Heart right ventricle (tissue), 16 donors: ENCODE results near the gene UBE4A. TPM values are rescaled to one million over a fixed set of nuclear protein-coding genes. Genes with fewer than 3 reads are reported as not detected.

Experiments
- ATAC-seq, 8 donors: fragments of 200-7000 bp; cut with Tn5 transposase; one replicate each; pipeline ENCODE4 v1.9.1; 2020; ENCODE audit warnings: mild to moderate bottlenecking in 8 of 8, moderate library complexity in 8 of 8, moderate number of reproducible peaks in 1 of 8
- DNase-seq, 2 donors: peaks; one replicate each; pipeline ENCODE4 v3.0.0-alpha.2; 2020
- H3K27ac ChIP-seq, 10 donors: fragments of 200-600 bp; sonication (generic) in 2 of 10; one replicate each; pipeline versions ENCODE4 v1.5.0 to v1.8.0; 2020 to 2022; ENCODE audit warnings: mild to moderate bottlenecking in 3 of 10
- H3K27me3 ChIP-seq, 7 donors: fragments of 200-600 bp; one replicate each; pipeline ENCODE4 v1.8.0; 2021 to 2022; ENCODE audit warnings: mild to moderate bottlenecking in 2 of 7
- H3K36me3 ChIP-seq, 9 donors: fragments of 200-600 bp; sonication (generic) in 1 of 9; one replicate each; pipeline versions ENCODE4 v1.5.0 to v1.8.0; 2020 to 2022; ENCODE audit warnings: mild to moderate bottlenecking in 2 of 9
- H3K4me1 ChIP-seq, 9 donors: fragments of 200-600 bp; sonication (generic) in 1 of 9; one replicate each; pipeline versions ENCODE4 v1.5.0 to v1.8.0; 2020 to 2022; ENCODE audit warnings: mild to moderate bottlenecking in 4 of 9
- H3K4me3 ChIP-seq, 10 donors: fragments of 200-600 bp; sonication (generic) in 2 of 10; one replicate each; pipeline versions ENCODE4 v1.5.0 to v1.8.0; 2020 to 2022; ENCODE audit warnings: mild to moderate bottlenecking in 7 of 10, moderate library complexity in 2 of 10
- H3K9me3 ChIP-seq, 11 donors: fragments of 200-600 bp in 10 of 11; sonication (generic) in 2 of 11; one replicate each; pipeline versions ENCODE4 v1.5.0 to v1.8.0; 2013 to 2022; ENCODE audit warnings: mild to moderate bottlenecking in 2 of 11, control low read depth in 1 of 11, moderate library complexity in 1 of 11
- CTCF ChIP-seq, 9 donors: fragments of 200-600 bp; sonication (generic) in 2 of 9; IDR thresholded peaks; one replicate each; pipeline versions ENCODE4 v1.5.0 to v1.8.0; 2021 to 2022; ENCODE audit warnings: antibody characterized with exemption in 9 of 9, mild to moderate bottlenecking in 5 of 9, moderate library complexity in 1 of 9
- WGBS, 2 donors: extraction: QIAGEN DNeasy Blood & Tissue Kit; methylation state at CpG; one replicate each; pipeline ENCODE4 v1.1.7; 2013; ENCODE audit warnings: inconsistent platforms in 1 of 2; 5-methylcytosine and 5-hydroxymethylcytosine counted together
- intact Hi-C, 10 donors: fragments of 100-400 bp; cut with DNase I; formaldehyde crosslinking; loops; one replicate each; pipeline versions ENCODE4 v1.11.1 to v1.14.2; 2022
- polyA plus RNA-seq, 2 donors: library from polyadenylated mRNA; stranded (reverse); fragments of 200-250 nt; gene quantifications; one replicate each; pipeline ENCODE4 v1.2.3, GENCODE V29; 2013
- total RNA-seq, 10 donors: library from RNA; stranded (reverse); fragmentation: NEBNext Ultra II Directional in 3 of 10; extraction: Animal tissue kit (Norgen Biotek cat#: 25700) in 3 of 10; gene quantifications; one replicate each; pipeline versions ENCODE4 v1.2.1 to v1.2.4, GENCODE V29; 2021 to 2023
- donor health status: Arrhythmogenic right ventricular cardiomyopathy.
- donor health status: ischemic (EF 13 %, LVEDD 7.1; RV severe dilation, severe dysfunction).
- donor health status: healthy with polysubstance abuse.
- donor health status: DM: no; HTN: yes; CAD: no.
- donor health status: DM: no; HTN: no; CAD: no.
- donor health status: ischemic (EF 25% LVEDD 6.9; RV normal size, moderate dysfunction).
- donor health status: ischemic (EF 25% LVEDD 5.7; RV mildly dilated, moderate dysfunction).
- donor health status: healthy.
- donor health status: DM: yes; HTN: yes; CAD: no.
- donor health status: Ischemic cardiomyopathy.
- donor health status: ischemic (EF 35%, LVEDD 5.7; RV mildly dilated, moderate dysfunction).
- donor health status: nonischemic (EF 11% LVEDD 7.7; RV severe dilation, severe dysfunction).
- donor health status: DM: yes; HTN: yes; CAD: no.
- donor health status: PGD.
- donor health status: ischemic (EF 29% LVEDD 5.4; RV normal size, mild dysfunction).
- donor health status: nonischemic (EF 23%, LVEDD 6.1; RV moderate dilation, normal function).

Gene UBE4A
- total and polyA plus RNA-seq, 12 donors = 12.7 to 46.4 (median 41.3) TPM

GRCh38 chr11:118427707-118428106 is 68.3 kb downstream of the UBE4A start:
- no peak for TF ChIP-seq CTCF (IDR thresholded peaks at IDR 0.05)
- DNase-seq (no peak), ATAC-seq (no peak)
- no peaks in the 10 kb centered on the region for H3K9me3 ChIP-seq
- H3K4me3 ChIP-seq = no peak overlapping the region
- no peak overlapping the region for H3K27ac ChIP-seq
- peaks cover 0 to 11% (median 0%) of the 10 kb centered on the region in 9 donors for H3K4me1 ChIP-seq
- H3K27me3 ChIP-seq = no peaks in the 10 kb centered on the region
- WGBS, 2 donors = 29 to 32% methylated on average over 1 of the region's 1 CpG
- intact Hi-C loops = no loop called here
- no peaks in the 10 kb centered on the region for H3K36me3 ChIP-seq

GRCh38 chr11:118430956-118431355 is 71.6 kb downstream of the UBE4A start:
- H3K27me3 ChIP-seq = no peaks in the 10 kb centered on the region
- no peak overlapping the region for H3K27ac ChIP-seq
- intact Hi-C loops = loop anchor here in 1 of 10 donors (10.0 kb wide), 1 partner anchor 54 kb away; no protein-coding TSS in a partner anchor
- 72 to 87% methylated on average over 2 of the region's 2 CpGs for WGBS, 2 donors
- H3K4me1 ChIP-seq = peaks cover 0 to 16% (median 10%) of the 10 kb centered on the region in 9 donors
- H3K9me3 ChIP-seq = no peaks in the 10 kb centered on the region
- ATAC-seq (no peak), DNase-seq (no peak)
- TF ChIP-seq CTCF (IDR thresholded peaks at IDR 0.05) = no peak
- H3K4me3 ChIP-seq = no peak overlapping the region
- H3K36me3 ChIP-seq = peaks cover 0 to under 1% (median 0%) of the 10 kb centered on the region in 9 donors

GRCh38 chr11:118434123-118434552 is 74.7 kb downstream of the UBE4A start:
- no peak overlapping the region for H3K27ac ChIP-seq
- ATAC-seq (no peak), DNase-seq (no peak)
- intact Hi-C loops = loop anchor here in 3 of 10 donors (2.0 to 10.0 kb wide), 3 partner anchors 31 to 55 kb away; no protein-coding TSS in a partner anchor
- no peaks in the 10 kb centered on the region for H3K27me3 ChIP-seq
- no peaks in the 10 kb centered on the region for H3K9me3 ChIP-seq
- peaks cover 4 to 34% (median 23%) of the 10 kb centered on the region in 9 donors for H3K4me1 ChIP-seq
- 9% methylated on average over 9 of the region's 9 CpGs for WGBS, 2 donors
- H3K4me3 ChIP-seq = peak overlapping the region in 9 of 10 donors; percentile 84 to 100 (median 98)
- TF ChIP-seq CTCF (IDR thresholded peaks at IDR 0.05) = no peak
- peaks cover 0 to 3% (median 0%) of the 10 kb centered on the region in 9 donors for H3K36me3 ChIP-seq

GRCh38 chr11:118434553-118435289 is 75.3 kb downstream of the UBE4A start:
- 0 to 1% methylated on average over 39 of the region's 39 CpGs for WGBS, 2 donors
- no peak for TF ChIP-seq CTCF (IDR thresholded peaks at IDR 0.05)
- H3K36me3 ChIP-seq = peaks cover 0 to 3% (median 0%) of the 10 kb centered on the region in 9 donors
- intact Hi-C loops = loop anchor here in 7 of 10 donors (2.0 to 10.0 kb wide), 5 partner anchors 32 to 54 kb away; partner anchors contain the start of gene ATP5MG (in 3 of the 7)
- no peaks in the 10 kb centered on the region for H3K9me3 ChIP-seq
- H3K27me3 ChIP-seq = no peaks in the 10 kb centered on the region
- peak overlapping the region in 9 of 10 donors; percentile 5 to 95 (median 93) for H3K27ac ChIP-seq
- peaks cover 4 to 40% (median 28%) of the 10 kb centered on the region in 9 donors for H3K4me1 ChIP-seq
- peak overlapping the region; percentile 47 to 100 (median 97) for H3K4me3 ChIP-seq
- DNase-seq (peak; percentile 17 to 34), ATAC-seq (peak in 5 of 8 donors; percentile 8 to 31 (median 12))
